DND-41 (cell line): Measurements from ENCODE around the gene TCF23.

ENCODE experiments used
- EZH2 ChIP-seq: IDR thresholded peaks from 3 replicates; pipeline ENCODE4 v1.6.1; 2012; ENCODE audit warnings: borderline replicate concordance, low read depth, mild to moderate bottlenecking, moderate library complexity, low read length, inconsistent platforms; ENCODE audit not compliant: severe bottlenecking
- TF ChIP-seq, protein P1 (sequence below): IDR thresholded peaks from 2 replicates; pipeline ENCODE4 v1.5.1; 2012; ENCODE audit warnings: borderline replicate concordance, low read length, moderate library complexity, mild to moderate bottlenecking; ENCODE audit not compliant: poor library complexity, severe bottlenecking; ENCODE audit errors: extremely low read depth

DNA sequence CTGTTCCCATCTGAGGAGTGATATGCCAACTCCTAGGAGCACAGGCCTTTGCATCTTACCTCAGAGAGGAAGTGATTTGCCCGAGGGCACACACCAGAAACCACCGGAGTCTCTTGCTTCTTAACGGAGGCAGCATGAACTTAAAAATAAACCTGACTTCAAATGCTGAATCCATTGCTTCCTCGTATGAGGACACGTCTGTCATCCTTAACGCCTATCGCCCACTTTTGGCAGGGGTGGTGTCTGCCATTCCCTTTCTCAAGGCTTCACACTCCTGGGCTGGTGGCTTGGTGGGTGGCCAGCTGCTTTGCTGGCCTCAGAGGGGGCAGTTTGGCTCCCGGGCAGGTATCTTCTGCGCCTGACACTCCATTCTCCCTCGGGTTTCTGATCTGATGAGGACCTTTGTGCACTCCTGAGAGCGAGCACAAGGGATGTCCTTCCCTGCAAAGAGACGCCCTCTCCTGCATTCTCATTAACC is 13.3 kb upstream of the TCF23 start:
- TF ChIP-seq, protein P1, sequence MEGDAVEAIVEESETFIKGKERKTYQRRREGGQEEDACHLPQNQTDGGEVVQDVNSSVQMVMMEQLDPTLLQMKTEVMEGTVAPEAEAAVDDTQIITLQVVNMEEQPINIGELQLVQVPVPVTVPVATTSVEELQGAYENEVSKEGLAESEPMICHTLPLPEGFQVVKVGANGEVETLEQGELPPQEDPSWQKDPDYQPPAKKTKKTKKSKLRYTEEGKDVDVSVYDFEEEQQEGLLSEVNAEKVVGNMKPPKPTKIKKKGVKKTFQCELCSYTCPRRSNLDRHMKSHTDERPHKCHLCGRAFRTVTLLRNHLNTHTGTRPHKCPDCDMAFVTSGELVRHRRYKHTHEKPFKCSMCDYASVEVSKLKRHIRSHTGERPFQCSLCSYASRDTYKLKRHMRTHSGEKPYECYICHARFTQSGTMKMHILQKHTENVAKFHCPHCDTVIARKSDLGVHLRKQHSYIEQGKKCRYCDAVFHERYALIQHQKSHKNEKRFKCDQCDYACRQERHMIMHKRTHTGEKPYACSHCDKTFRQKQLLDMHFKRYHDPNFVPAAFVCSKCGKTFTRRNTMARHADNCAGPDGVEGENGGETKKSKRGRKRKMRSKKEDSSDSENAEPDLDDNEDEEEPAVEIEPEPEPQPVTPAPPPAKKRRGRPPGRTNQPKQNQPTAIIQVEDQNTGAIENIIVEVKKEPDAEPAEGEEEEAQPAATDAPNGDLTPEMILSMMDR = no peak
- no peak for TF ChIP-seq EZH2
